ENCODE measurements around the gene IL4R. TPM values are rescaled to one million over a fixed set of nuclear protein-coding genes. Genes with fewer than 3 reads are reported as not detected.

Gene IL4R
- total and polyA plus RNA-seq, 2 experiments from 2014 or later = 6.4 to 17.6 TPM

- Histone ChIP-seq H3K27me3 (ENCODE audit: insufficient read depth) (no peaks in the 10 kb centered on the region), H3K27ac (ENCODE audit: low read depth) (no peak overlapping the region), H3K79me2 (replicated peaks; ENCODE audit: insufficient read depth) (no peaks in the 10 kb centered on the region), H3K9me2 (ENCODE audit: insufficient read depth) (no peaks in the 10 kb centered on the region), H2AFZ (no peak overlapping the region), H3K4me1 (ENCODE audit: insufficient read depth) (no peaks in the 10 kb centered on the region), H3K36me3 (ENCODE audit: insufficient read depth) (no peaks in the 10 kb centered on the region), H3F3A (replicated peaks; ENCODE audit: low read depth) (no peaks in the 10 kb centered on the region), H3K4me2 (no peak overlapping the region), H3K4me3 (no peak overlapping the region), H4K20me1 (replicated peaks; ENCODE audit: insufficient read depth) (no peaks in the 10 kb centered on the region; the same call in 1 of the 2 replicates)
- no peaks in the 10 kb centered on the region for H3K9me3 Mint-ChIP-seq
- no peak overlapping the region for H3K4me3 Mint-ChIP-seq
- DNase-seq (ENCODE audit: low spot score) (no peak), ATAC-seq (no peak)
- peaks cover 6% of the 10 kb centered on the region for H3K27me3 Mint-ChIP-seq (ENCODE audit: insufficient read depth, low read depth, poor library complexity)
- H3K27ac Mint-ChIP-seq = no peak overlapping the region
- peaks cover 55% of the 10 kb centered on the region for H3K36me3 Mint-ChIP-seq (ENCODE audit: low read depth)
- H3K4me1 Mint-ChIP-seq = no peaks in the 10 kb centered on the region; the same call in 2 of the 3 replicates
- TF ChIP-seq, protein P1, sequence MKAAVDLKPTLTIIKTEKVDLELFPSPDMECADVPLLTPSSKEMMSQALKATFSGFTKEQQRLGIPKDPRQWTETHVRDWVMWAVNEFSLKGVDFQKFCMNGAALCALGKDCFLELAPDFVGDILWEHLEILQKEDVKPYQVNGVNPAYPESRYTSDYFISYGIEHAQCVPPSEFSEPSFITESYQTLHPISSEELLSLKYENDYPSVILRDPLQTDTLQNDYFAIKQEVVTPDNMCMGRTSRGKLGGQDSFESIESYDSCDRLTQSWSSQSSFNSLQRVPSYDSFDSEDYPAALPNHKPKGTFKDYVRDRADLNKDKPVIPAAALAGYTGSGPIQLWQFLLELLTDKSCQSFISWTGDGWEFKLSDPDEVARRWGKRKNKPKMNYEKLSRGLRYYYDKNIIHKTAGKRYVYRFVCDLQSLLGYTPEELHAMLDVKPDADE (IDR thresholded peaks at IDR 0.05) = no peak
- TF ChIP-seq NANOG (IDR thresholded peaks at IDR 0.05; ENCODE audit: borderline replicate concordance) (no peak), JUNB (IDR thresholded peaks at IDR 0.05; ENCODE audit: unreplicated experiment) (no peak), POLR2AphosphoS5 (IDR thresholded peaks at IDR 0.05; ENCODE audit: low read depth) (no peak), CREB1 (CRISPR knock-in tag; IDR thresholded peaks at IDR 0.05; ENCODE audit: low read depth) (no peak), ZNF331 (CRISPR knock-in tag; IDR thresholded peaks at IDR 0.05; ENCODE audit: low read depth) (no peak), STAT1 (IDR thresholded peaks at IDR 0.05; ENCODE audit: unreplicated experiment) (no peak)
- TF ChIP-seq, protein P2, sequence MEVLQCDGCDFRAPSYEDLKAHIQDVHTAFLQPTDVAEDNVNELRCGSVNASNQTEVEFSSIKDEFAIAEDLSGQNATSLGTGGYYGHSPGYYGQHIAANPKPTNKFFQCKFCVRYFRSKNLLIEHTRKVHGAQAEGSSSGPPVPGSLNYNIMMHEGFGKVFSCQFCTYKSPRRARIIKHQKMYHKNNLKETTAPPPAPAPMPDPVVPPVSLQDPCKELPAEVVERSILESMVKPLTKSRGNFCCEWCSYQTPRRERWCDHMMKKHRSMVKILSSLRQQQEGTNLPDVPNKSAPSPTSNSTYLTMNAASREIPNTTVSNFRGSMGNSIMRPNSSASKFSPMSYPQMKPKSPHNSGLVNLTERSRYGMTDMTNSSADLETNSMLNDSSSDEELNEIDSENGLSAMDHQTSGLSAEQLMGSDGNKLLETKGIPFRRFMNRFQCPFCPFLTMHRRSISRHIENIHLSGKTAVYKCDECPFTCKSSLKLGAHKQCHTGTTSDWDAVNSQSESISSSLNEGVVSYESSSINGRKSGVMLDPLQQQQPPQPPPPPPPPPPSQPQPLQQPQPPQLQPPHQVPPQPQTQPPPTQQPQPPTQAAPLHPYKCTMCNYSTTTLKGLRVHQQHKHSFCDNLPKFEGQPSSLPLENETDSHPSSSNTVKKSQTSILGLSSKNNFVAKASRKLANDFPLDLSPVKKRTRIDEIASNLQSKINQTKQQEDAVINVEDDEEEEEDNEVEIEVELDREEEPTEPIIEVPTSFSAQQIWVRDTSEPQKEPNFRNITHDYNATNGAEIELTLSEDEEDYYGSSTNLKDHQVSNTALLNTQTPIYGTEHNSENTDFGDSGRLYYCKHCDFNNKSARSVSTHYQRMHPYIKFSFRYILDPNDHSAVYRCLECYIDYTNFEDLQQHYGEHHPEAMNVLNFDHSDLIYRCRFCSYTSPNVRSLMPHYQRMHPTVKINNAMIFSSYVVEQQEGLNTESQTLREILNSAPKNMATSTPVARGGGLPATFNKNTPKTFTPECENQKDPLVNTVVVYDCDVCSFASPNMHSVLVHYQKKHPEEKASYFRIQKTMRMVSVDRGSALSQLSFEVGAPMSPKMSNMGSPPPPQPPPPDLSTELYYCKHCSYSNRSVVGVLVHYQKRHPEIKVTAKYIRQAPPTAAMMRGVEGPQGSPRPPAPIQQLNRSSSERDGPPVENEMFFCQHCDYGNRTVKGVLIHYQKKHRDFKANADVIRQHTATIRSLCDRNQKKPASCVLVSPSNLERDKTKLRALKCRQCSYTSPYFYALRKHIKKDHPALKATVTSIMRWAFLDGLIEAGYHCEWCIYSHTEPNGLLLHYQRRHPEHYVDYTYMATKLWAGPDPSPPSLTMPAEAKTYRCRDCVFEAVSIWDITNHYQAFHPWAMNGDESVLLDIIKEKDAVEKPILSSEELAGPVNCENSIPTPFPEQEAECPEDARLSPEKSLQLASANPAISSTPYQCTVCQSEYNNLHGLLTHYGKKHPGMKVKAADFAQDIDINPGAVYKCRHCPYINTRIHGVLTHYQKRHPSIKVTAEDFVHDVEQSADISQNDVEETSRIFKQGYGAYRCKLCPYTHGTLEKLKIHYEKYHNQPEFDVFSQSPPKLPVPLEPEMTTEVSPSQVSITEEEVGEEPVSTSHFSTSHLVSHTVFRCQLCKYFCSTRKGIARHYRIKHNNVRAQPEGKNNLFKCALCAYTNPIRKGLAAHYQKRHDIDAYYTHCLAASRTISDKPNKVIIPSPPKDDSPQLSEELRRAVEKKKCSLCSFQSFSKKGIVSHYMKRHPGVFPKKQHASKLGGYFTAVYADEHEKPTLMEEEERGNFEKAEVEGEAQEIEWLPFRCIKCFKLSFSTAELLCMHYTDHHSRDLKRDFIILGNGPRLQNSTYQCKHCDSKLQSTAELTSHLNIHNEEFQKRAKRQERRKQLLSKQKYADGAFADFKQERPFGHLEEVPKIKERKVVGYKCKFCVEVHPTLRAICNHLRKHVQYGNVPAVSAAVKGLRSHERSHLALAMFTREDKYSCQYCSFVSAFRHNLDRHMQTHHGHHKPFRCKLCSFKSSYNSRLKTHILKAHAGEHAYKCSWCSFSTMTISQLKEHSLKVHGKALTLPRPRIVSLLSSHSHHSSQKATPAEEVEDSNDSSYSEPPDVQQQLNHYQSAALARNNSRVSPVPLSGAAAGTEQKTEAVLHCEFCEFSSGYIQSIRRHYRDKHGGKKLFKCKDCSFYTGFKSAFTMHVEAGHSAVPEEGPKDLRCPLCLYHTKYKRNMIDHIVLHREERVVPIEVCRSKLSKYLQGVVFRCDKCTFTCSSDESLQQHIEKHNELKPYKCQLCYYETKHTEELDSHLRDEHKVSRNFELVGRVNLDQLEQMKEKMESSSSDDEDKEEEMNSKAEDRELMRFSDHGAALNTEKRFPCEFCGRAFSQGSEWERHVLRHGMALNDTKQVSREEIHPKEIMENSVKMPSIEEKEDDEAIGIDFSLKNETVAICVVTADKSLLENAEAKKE (CRISPR knock-in tag; IDR thresholded peaks at IDR 0.05) = no peak
Observed at GRCh38 chr16:27345201-27345600, 31.4 kb downstream of the IL4R start.

Data from GM23338 (cell line).